Smooth muscle cell (in vitro differentiated cells): ENCODE results near the gene VWA3B. TPM values are rescaled to one million over a fixed set of nuclear protein-coding genes. Genes with fewer than 3 reads are reported as not detected.

ENCODE experiments used
- DNase-seq: peaks from one replicate; lab custom pipeline; 2025; ENCODE audit not compliant: unreplicated experiment; lab: John Stamatoyannopoulos, UW
- H2AFZ ChIP-seq: fragments of 200-600 bp; sonication (generic); 2 replicates; pipeline ENCODE4 v1.6.0; 2016; ENCODE audit warnings: antibody characterized with exemption, low read depth, mild to moderate bottlenecking
- H3F3A ChIP-seq: fragments of 200-600 bp; sonication (generic); 2 replicates; pipeline ENCODE4 v1.6.0; 2017; ENCODE audit warnings: antibody characterized with exemption, low read depth
- H3K27ac ChIP-seq: fragments of 200-600 bp; sonication (generic); 2 replicates; pipeline ENCODE4 v1.5.1; 2016; ENCODE audit warnings: low read depth, mild to moderate bottlenecking
- H3K27me3 ChIP-seq: fragments of 200-600 bp; sonication (generic); 2 replicates; pipeline ENCODE4 v1.6.1; 2016; ENCODE audit warnings: low read depth, mild to moderate bottlenecking
- H3K36me3 ChIP-seq: fragments of 200-600 bp; sonication (generic); 2 replicates; pipeline ENCODE4 v1.5.1; 2016; ENCODE audit warnings: low read depth
- H3K4me1 ChIP-seq: fragments of 200-600 bp; sonication (generic); 2 replicates; pipeline ENCODE4 v1.5.1; 2016; ENCODE audit warnings: low read depth
- H3K4me2 ChIP-seq: fragments of 200-600 bp; sonication (generic); 2 replicates; pipeline ENCODE4 v1.6.0; 2016; ENCODE audit warnings: mild to moderate bottlenecking
- H3K4me3 ChIP-seq: fragments of 200-600 bp; sonication (generic); 2 replicates; pipeline ENCODE4 v1.5.1; 2016; ENCODE audit warnings: mild to moderate bottlenecking
- H3K79me2 ChIP-seq: fragments of 200-600 bp; sonication (generic); 2 replicates; pipeline ENCODE4 v1.6.0; 2016; ENCODE audit warnings: low read depth, mild to moderate bottlenecking
- H3K9ac ChIP-seq: fragments of 200-600 bp; sonication (generic); 2 replicates; pipeline ENCODE4 v1.6.0; 2016; ENCODE audit warnings: low read depth
- H3K9me3 ChIP-seq: fragments of 200-600 bp; sonication (generic); replicated peaks from 2 replicates; pipeline ENCODE4 v1.5.1; 2016; ENCODE audit warnings: low read depth
- H4K20me1 ChIP-seq: fragments of 200-600 bp; sonication (generic); 2 replicates; pipeline ENCODE4 v1.6.0; 2016; ENCODE audit warnings: low read depth
- WGBS: methylation state at CpG from one replicate; pipeline ENCODE4 v1.1.7; 2016; ENCODE audit warnings: low lambda C conversion rate; 5-methylcytosine and 5-hydroxymethylcytosine counted together
- polyA plus RNA-seq: library from polyadenylated mRNA; unstranded; fragments of >200 nt; fragmentation: Nextera tagmentation; extraction: Ambion mirVana; gene quantifications from 2 replicates; pipeline ENCODE4 v1.2.1, GENCODE V29; 2016
- total RNA-seq: library from RNA; depleted of rRNA; stranded (reverse); fragments of >200 nt; gene quantifications from 2 replicates; pipeline ENCODE4 v1.2.3, GENCODE V29; 2014
- TF ChIP-seq, protein P1 (sequence below): fragments of 200-600 bp; sonication (generic); IDR thresholded peaks from 2 replicates; pipeline ENCODE4 v1.5.1; 2017; ENCODE audit warnings: borderline replicate concordance, mild to moderate bottlenecking, antibody characterized with exemption; ENCODE audit not compliant: insufficient read depth, poor library complexity, severe bottlenecking

The VWA3B gene
- total and polyA plus RNA-seq, 2 experiments from 2014 or later = not detected

DNA sequence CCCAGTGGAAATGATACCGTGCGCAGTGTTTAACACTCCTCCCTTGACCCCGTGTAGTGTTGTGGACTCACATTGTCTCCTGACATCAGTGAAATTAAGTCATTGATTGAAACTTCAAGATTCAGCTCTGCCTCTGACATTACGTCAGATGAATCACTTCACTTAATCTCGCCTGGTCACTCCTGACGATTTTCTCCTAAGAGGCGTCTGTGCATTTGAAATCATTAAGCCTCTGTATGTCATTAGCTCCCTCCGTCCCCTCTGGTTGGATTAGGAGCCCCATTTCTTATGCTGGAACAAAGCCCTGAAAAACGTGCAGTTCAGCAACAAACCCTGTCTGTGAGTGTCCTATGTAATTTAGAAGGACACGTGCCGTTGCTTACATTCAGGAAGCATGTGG, 222.6 kb downstream of the VWA3B start:
- H3K9me3 ChIP-seq = no peaks in the 10 kb centered on the region
- 87% methylated on average over 11 of the region's 11 CpGs for WGBS
- no peaks in the 10 kb centered on the region for H3K79me2 ChIP-seq
- no peak overlapping the region for H3K9ac ChIP-seq
- no peak overlapping the region for H3K4me3 ChIP-seq
- TF ChIP-seq, protein P1, sequence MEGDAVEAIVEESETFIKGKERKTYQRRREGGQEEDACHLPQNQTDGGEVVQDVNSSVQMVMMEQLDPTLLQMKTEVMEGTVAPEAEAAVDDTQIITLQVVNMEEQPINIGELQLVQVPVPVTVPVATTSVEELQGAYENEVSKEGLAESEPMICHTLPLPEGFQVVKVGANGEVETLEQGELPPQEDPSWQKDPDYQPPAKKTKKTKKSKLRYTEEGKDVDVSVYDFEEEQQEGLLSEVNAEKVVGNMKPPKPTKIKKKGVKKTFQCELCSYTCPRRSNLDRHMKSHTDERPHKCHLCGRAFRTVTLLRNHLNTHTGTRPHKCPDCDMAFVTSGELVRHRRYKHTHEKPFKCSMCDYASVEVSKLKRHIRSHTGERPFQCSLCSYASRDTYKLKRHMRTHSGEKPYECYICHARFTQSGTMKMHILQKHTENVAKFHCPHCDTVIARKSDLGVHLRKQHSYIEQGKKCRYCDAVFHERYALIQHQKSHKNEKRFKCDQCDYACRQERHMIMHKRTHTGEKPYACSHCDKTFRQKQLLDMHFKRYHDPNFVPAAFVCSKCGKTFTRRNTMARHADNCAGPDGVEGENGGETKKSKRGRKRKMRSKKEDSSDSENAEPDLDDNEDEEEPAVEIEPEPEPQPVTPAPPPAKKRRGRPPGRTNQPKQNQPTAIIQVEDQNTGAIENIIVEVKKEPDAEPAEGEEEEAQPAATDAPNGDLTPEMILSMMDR = no peak
- DNase-seq = no peak
- no peaks in the 10 kb centered on the region for H3K4me1 ChIP-seq
- no peaks in the 10 kb centered on the region for H3F3A ChIP-seq
- H3K4me2 ChIP-seq = no peak overlapping the region
- no peaks in the 10 kb centered on the region for H4K20me1 ChIP-seq
- no peaks in the 10 kb centered on the region for H3K36me3 ChIP-seq
- no peak overlapping the region for H2AFZ ChIP-seq
- no peak overlapping the region for H3K27ac ChIP-seq
- H3K27me3 ChIP-seq = peaks cover 8% of the 10 kb centered on the region

DNA sequence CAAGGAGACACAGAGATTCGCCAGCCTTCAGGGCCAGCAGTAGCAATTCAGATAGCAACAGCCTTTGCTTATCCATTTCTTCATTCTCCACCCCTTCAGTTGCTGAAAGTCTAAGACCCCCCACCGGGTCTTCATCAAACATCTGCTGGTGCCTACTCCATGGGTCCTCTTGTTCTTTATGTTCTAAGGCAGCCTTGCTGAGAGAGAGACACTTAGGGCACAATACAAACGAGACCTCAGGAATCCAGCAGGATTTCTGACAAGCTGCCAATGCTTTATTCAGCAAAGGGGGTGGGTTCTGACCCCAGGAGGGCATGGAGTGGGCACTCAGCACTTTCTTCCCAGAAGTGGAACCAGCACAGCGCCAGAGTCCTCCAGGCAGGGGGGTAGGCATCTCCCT, 223.0 kb downstream of the VWA3B start:
- H3K36me3 ChIP-seq = no peaks in the 10 kb centered on the region
- 89% methylated on average over 4 of the region's 4 CpGs for WGBS
- H2AFZ ChIP-seq = no peak overlapping the region
- no peaks in the 10 kb centered on the region for H3K79me2 ChIP-seq
- no peak overlapping the region for H3K27ac ChIP-seq
- H4K20me1 ChIP-seq = no peaks in the 10 kb centered on the region
- no peak for DNase-seq
- no peaks in the 10 kb centered on the region for H3F3A ChIP-seq
- TF ChIP-seq, protein P1 = no peak
- H3K4me2 ChIP-seq = no peak overlapping the region
- no peaks in the 10 kb centered on the region for H3K9me3 ChIP-seq
- H3K9ac ChIP-seq = no peak overlapping the region
- no peaks in the 10 kb centered on the region for H3K4me1 ChIP-seq
- H3K27me3 ChIP-seq = peaks cover 8% of the 10 kb centered on the region
- no peak overlapping the region for H3K4me3 ChIP-seq

DNA sequence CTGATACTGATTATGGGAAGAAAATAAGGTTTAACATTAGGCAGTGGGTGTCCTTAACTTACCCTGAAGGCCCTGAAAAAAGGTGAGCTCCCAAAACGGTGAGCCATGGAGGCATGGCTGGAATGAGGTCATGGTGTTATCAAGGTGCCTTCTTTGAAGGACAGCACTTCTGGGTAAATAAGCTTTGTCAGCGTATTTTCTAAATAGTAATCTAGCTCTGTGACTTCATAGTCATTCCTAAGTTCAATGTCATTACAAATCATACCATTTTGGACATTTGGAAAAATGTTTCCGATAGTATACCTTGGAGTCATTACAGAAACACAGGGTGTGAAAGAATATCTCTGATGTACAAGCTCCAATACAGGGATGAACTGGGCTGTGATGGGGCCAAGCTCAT, 224.1 kb downstream of the VWA3B start:
- Histone ChIP-seq H3K79me2 (no peaks in the 10 kb centered on the region), H3K27ac (no peak overlapping the region), H3K9me3 (no peaks in the 10 kb centered on the region), H3K4me1 (no peaks in the 10 kb centered on the region), H3K36me3 (no peaks in the 10 kb centered on the region), H3K4me3 (no peak overlapping the region), H3K27me3 (peaks cover 8% of the 10 kb centered on the region), H3K4me2 (no peak overlapping the region), H4K20me1 (no peaks in the 10 kb centered on the region), H3F3A (no peaks in the 10 kb centered on the region), H3K9ac (no peak overlapping the region), H2AFZ (no peak overlapping the region)
- TF ChIP-seq, protein P1 = no peak
- 92% methylated on average over 3 of the region's 3 CpGs for WGBS
- DNase-seq = no peak

DNA sequence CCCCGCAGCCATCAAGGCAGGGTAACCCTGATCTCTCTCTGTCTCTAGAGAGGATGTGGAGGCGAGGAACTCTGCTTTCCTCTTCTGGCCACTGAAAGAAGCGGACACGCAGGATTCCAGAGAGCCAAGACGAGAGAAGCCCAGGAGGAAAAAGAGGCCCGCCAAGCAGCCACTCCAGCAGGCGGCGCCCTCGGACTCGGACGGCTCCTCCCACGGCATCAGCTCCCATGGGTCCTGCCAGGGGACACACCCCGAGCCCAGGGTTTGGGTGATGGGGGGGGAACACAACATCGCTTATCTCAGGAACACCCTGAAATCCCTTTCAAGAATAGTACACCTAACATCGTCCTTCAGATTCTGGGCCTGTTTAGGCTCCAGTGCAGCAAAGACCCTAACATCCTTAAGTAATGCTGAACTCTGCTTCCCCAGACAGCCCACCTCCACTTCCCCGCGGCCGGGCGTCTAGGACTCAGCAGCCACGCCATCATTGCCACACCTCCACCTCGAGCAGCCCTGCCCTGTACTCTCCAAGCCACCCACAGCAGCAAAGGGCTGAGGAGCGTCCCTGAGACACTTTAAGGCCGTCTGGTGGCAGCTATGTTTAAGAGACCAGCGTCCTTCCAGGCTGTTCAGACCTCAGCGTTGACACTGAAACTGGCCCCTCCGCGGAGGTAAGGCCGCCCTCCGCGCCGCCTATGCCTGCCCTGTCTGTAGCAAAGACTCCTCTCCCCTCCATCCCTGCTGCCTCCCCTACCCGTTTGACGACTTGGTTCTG, 225.0 kb downstream of the VWA3B start:
- Histone ChIP-seq H3K36me3 (no peaks in the 10 kb centered on the region), H3K27ac (no peak overlapping the region), H3K79me2 (no peaks in the 10 kb centered on the region), H4K20me1 (no peaks in the 10 kb centered on the region), H3K4me1 (no peaks in the 10 kb centered on the region), H3K27me3 (peaks cover 7% of the 10 kb centered on the region), H3K4me3 (no peak overlapping the region), H3K9me3 (no peaks in the 10 kb centered on the region), H3K9ac (no peak overlapping the region), H2AFZ (no peak overlapping the region), H3F3A (no peaks in the 10 kb centered on the region), H3K4me2 (no peak overlapping the region)
- TF ChIP-seq, protein P1 = no peak
- no peak for DNase-seq
- WGBS = 85% methylated on average over 31 of the region's 33 CpGs
